Transverse colon (tissue), 4 donors: ENCODE data around the gene RALGAPA1.

Experiments
- EP300 ChIP-seq: sonication (generic); formaldehyde crosslinking; IDR thresholded peaks from one replicate; pipeline ENCODE4 v1.6.1; 2017; ENCODE audit warnings: antibody characterized with exemption, low read depth
- POLR2AphosphoS5 ChIP-seq, 3 donors: sonication (generic); formaldehyde crosslinking; IDR thresholded peaks; one replicate each; pipeline ENCODE4 v1.6.1; 2016; ENCODE audit warnings: antibody characterized with exemption in 3 of 3
- TF ChIP-seq, protein P1 (sequence below), 5 experiments: fragments of 200-600 bp in 3 of 5; fragments of 450-650 bp in 2 of 5; sonication (generic) in 3 of 5; IDR thresholded peaks; 1 replicate in 2 of 5; 2 replicates in 3 of 5; pipeline ENCODE4 v1.5.1; 2016 to 2017; ENCODE audit warnings: antibody characterized with exemption in 5 of 5, inconsistent platforms in 3 of 5, mild to moderate bottlenecking in 2 of 5, moderate library complexity in 1 of 5

DNA sequence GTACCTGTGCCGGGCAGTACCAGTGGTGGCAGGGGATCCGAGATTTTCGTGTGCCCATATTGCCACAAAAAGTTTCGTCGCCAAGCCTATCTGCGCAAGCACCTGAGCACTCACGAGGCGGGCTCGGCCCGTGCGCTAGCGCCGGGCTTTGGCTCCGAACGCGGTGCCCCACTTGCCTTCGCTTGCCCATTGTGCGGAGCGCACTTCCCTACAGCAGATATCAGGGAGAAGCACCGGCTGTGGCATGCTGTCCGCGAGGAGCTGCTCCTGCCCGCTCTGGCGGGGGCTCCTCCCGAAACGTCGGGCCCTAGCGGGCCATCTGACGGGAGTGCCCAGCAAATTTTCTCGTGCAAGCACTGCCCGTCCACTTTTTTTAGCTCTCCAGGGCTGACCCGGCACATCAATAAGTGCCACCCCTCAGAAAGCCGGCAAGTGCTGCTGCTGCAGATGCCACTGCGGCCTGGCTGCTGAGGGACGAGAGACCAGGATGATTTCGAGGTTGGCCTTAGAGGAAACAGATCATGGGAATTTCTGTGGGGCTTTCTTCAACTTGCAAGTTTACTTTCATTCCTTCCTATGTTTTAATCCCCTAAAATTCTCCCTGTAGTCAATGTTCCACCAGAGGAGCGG is 273.5 kb downstream of the RALGAPA1 start:
- TF ChIP-seq, protein P1, sequence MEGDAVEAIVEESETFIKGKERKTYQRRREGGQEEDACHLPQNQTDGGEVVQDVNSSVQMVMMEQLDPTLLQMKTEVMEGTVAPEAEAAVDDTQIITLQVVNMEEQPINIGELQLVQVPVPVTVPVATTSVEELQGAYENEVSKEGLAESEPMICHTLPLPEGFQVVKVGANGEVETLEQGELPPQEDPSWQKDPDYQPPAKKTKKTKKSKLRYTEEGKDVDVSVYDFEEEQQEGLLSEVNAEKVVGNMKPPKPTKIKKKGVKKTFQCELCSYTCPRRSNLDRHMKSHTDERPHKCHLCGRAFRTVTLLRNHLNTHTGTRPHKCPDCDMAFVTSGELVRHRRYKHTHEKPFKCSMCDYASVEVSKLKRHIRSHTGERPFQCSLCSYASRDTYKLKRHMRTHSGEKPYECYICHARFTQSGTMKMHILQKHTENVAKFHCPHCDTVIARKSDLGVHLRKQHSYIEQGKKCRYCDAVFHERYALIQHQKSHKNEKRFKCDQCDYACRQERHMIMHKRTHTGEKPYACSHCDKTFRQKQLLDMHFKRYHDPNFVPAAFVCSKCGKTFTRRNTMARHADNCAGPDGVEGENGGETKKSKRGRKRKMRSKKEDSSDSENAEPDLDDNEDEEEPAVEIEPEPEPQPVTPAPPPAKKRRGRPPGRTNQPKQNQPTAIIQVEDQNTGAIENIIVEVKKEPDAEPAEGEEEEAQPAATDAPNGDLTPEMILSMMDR (IDR thresholded peaks at IDR 0.05) = no peak
- TF ChIP-seq POLR2AphosphoS5 (IDR thresholded peaks at IDR 0.05) (no peak), EP300 (no peak)
